DMS114 treated with DMSO at 0.1 percent for 48 hours (cell line): ENCODE data around the gene NOL8.

ENCODE experiments used
- DNase-seq: peaks from one replicate; lab custom pipeline; 2025; ENCODE audit not compliant: unreplicated experiment; lab: John Stamatoyannopoulos, UW

NOL8 gene

DNA sequence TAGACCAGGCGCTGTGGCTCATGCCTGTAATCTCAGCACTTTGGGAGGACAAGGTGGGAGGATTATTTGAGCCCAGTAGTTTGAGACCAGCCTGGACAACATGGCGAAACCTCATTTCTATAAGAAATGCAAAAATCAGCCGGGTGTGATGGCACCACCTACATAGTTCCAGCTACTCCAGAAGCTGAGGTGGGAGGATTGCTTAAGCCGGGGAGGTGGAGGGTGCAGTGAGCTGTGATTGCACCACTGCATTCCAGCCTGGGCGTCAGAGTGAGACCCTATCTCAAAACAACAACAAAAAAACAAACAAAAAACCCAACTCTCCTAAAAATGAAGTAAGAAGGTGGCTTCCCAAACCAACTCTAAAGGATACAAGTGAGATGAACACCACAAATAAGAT is 54.6 kb downstream of the NOL8 start:
- no peak for DNase-seq

GRCh38 chr9:92266486-92266885 is 58.7 kb downstream of the NOL8 start:
- no peak for DNase-seq

DNA sequence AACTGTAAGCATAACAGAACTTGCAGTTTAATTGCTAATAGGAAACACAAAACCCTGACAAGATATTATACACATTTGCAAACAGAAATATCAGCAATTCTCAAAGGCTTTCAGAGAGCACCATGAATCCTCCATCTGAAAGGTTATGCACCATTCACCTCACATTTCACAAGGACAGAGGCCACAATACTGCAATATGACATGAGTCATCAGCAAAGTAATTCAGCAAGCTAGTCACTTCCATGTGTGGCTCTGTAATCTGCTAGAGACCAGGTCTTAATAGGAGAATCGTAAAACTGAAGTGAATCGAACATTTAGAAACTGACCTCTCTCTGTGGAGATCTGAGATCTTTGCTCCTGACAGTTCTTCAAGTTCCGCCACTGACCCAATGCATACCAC is 60.0 kb downstream of the NOL8 start:
- DNase-seq: no peak

- DNase-seq: no peak
Measured at GRCh38 chr9:92263131-92263530, 62.0 kb downstream of the NOL8 start.

DNA sequence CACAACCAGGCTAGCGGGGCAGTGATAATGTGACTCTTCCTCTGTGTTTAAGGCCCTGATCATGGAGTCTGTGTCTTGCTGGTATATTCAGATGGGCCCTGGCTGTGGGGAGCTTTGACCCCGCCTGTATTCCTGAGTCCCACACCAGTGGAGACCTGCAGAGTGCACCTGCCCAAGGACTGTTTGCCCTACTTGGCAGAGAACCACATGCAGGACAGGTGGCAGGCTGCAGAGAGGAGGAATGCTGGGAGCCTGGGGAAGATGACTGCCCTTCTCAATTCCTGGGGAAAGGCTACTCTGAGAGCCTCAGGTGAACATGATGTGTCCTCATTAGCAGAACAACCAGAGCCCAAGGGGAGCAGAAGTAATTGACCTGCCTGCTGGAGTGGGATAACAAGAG is 67.8 kb downstream of the NOL8 start:
- no peak for DNase-seq

DNA sequence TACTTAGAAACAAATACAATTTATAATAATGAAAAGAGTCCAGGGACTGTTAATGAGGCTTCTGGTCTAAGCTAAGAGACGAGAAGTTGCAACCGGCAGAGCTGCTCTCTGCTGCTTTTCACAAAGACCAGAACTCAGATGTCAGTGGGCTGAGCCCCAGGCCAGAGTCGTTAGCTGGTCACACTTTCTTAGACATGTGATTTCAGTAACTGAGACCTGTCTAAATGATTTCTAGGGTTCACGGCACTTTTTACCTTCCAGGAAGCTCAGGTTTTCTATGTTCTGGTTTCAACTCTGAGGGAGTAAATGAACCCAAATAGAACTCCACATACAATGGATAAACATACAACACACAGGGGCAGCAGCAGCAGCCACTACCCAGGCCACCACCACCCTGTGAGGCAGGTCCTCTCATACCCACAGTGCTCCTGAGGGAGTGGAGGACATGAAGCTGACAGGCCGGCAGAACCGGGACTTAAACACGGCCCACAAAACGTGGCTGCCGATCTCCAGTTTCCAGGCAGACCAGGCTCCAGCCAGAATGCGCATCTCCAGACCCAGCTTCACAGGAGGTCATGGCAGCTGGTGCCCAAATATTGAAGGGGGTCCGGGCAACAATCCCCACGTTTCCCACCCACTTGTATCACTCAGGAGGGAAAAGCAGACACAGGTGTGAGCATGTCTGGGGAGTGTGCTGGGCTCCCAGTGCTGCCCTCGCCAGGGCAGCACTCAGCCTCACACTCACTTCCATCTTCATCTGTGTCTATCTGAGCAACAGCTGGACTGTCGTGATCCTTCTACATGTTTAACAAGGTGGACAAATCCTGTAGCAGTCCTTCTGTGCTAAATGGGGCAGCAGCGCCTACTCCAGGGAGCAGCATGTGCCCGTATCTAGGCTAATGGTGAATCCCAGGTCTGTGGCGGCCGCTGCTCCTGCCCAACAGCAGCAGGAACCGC is 70.5 kb downstream of the NOL8 start:
- DNase-seq: no peak

- no peak for DNase-seq
Measured at GRCh38 chr9:92253656-92254055, 71.5 kb downstream of the NOL8 start.

GRCh38 chr9:92247981-92248380 is 77.2 kb downstream of the NOL8 start:
- DNase-seq: no peak
